Neural cell (in vitro differentiated cells): ENCODE measurements around the gene OR2T35. TPM values are rescaled to one million over a fixed set of nuclear protein-coding genes. Genes with fewer than 3 reads are reported as not detected.

Experiments
- H2AFZ ChIP-seq: fragments of 200-600, 300-800 bp; sonication (generic), shearing (Covaris generic); 2 replicates; pipeline ENCODE4 v1.6.0; 2014; ENCODE audit warnings: low read depth, mild to moderate bottlenecking, antibody characterized with exemption, low read length, moderate library complexity
- H3F3A ChIP-seq: fragments of 200-600 bp; shearing (Covaris generic); 2 replicates; pipeline ENCODE4 v1.6.1; 2016; ENCODE audit warnings: mild to moderate bottlenecking, moderate library complexity, mixed read lengths, antibody characterized with exemption, low read length; ENCODE audit not compliant: insufficient read depth, poor library complexity, severe bottlenecking
- H3K27ac ChIP-seq: fragments of 200-600, 300-800 bp; sonication (generic), shearing (Covaris generic); 2 replicates; pipeline ENCODE4 v1.5.1; 2014; ENCODE audit warnings: mild to moderate bottlenecking, low read length, moderate library complexity
- H3K27me3 ChIP-seq: fragments of 300-800, 200-600 bp; sonication (generic), shearing (Covaris generic); 2 replicates; pipeline ENCODE4 v1.6.0; 2014; ENCODE audit warnings: mild to moderate bottlenecking, low read depth, low read length, moderate library complexity; ENCODE audit not compliant: insufficient read depth
- H3K36me3 ChIP-seq: fragments of 300-800, 200-600 bp; sonication (generic), shearing (Covaris generic); 2 replicates; pipeline ENCODE4 v1.5.1; 2014; ENCODE audit warnings: mild to moderate bottlenecking, antibody characterized with exemption, low read length, moderate library complexity; ENCODE audit not compliant: insufficient read depth
- H3K4me2 ChIP-seq: fragments of 300-800, 200-600 bp; sonication (generic), shearing (Covaris generic); 2 replicates; pipeline ENCODE4 v1.6.0; 2014; ENCODE audit warnings: mild to moderate bottlenecking, low read length
- H3K4me3 ChIP-seq: fragments of 300-800, 200-600 bp; sonication (generic), shearing (Covaris generic); 2 replicates; pipeline ENCODE4 v1.5.1; 2014; ENCODE audit warnings: mild to moderate bottlenecking, low read length, moderate library complexity
- H3K79me2 ChIP-seq: fragments of 200-600 bp; shearing (Covaris generic); replicated peaks from 2 replicates; pipeline ENCODE4 v1.6.0; 2014; ENCODE audit warnings: mild to moderate bottlenecking, low read length, moderate library complexity; ENCODE audit not compliant: insufficient read depth
- H3K9ac ChIP-seq: fragments of 300-800, 200-600 bp; sonication (generic), shearing (Covaris generic); 2 replicates; pipeline ENCODE4 v1.6.1; 2016; ENCODE audit warnings: mild to moderate bottlenecking, low read length, mixed read lengths
- H3K9me2 ChIP-seq: fragments of 200-600 bp; shearing (Covaris generic); 2 replicates; pipeline ENCODE4 v1.6.1; 2016; ENCODE audit warnings: mild to moderate bottlenecking, low read length, mixed read lengths; ENCODE audit not compliant: insufficient read depth
- H3K9me3 ChIP-seq: fragments of 200-600, 300-800 bp; sonication (generic), shearing (Covaris generic); 2 replicates; pipeline ENCODE4 v1.6.1; 2016; ENCODE audit warnings: mild to moderate bottlenecking, mixed run types, low read length, moderate library complexity, mixed read lengths
- H4K20me1 ChIP-seq: fragments of 200-600 bp; shearing (Covaris generic); 2 replicates; pipeline ENCODE4 v1.6.1; 2016; ENCODE audit warnings: mild to moderate bottlenecking, mixed run types; ENCODE audit not compliant: insufficient read depth
- EP300 ChIP-seq: fragments of 450-650 bp; conservative IDR thresholded peaks from 2 replicates; pipeline ENCODE4 v1.6.1; 2014; ENCODE audit warnings: antibody characterized with exemption, mild to moderate bottlenecking, moderate library complexity; ENCODE audit not compliant: poor library complexity, severe bottlenecking
- EZH2 ChIP-seq: fragments of 200-600, 300-800 bp; shearing (Covaris generic), sonication (generic); IDR thresholded peaks from 2 replicates; pipeline ENCODE4 v1.6.1; 2014; ENCODE audit warnings: antibody characterized with exemption, low read length, borderline replicate concordance, mild to moderate bottlenecking; ENCODE audit not compliant: insufficient read depth, poor library complexity, severe bottlenecking
- MXI1 ChIP-seq: fragments of 450-650 bp; conservative IDR thresholded peaks from 2 replicates; pipeline ENCODE4 v1.6.1; 2014; ENCODE audit warnings: antibody characterized with exemption, mild to moderate bottlenecking; ENCODE audit not compliant: poor library complexity, severe bottlenecking
- POLR2AphosphoS5 ChIP-seq: IDR thresholded peaks from 2 replicates; pipeline ENCODE4 v1.6.1; 2012
- RAD21 ChIP-seq: fragments of 450-650 bp; conservative IDR thresholded peaks from 2 replicates; pipeline ENCODE4 v1.6.1; 2014; ENCODE audit warnings: antibody characterized with exemption, mild to moderate bottlenecking, moderate library complexity
- SMC3 ChIP-seq: fragments of 450-650 bp; conservative IDR thresholded peaks from 2 replicates; pipeline ENCODE4 v1.6.1; 2014; ENCODE audit warnings: antibody characterized with exemption, mild to moderate bottlenecking, moderate library complexity; ENCODE audit not compliant: poor library complexity
- TAF1 ChIP-seq: IDR thresholded peaks from 2 replicates; pipeline ENCODE4 v1.6.1; 2012; ENCODE audit warnings: low read depth
- polyA plus RNA-seq: library from polyadenylated mRNA; depleted of rRNA; stranded (reverse); fragments of >200 nt; gene quantifications from 2 replicates; pipeline ENCODE4 v1.2.3, GENCODE V29; 2014
- TF ChIP-seq, protein P1 (sequence below): fragments of 450-650 bp; IDR thresholded peaks from 2 replicates; pipeline ENCODE4 v1.5.1; 2014; ENCODE audit warnings: antibody characterized with exemption, mild to moderate bottlenecking, moderate library complexity; ENCODE audit not compliant: poor library complexity, severe bottlenecking
- TF ChIP-seq, protein P2 (sequence below): IDR thresholded peaks from 2 replicates; pipeline ENCODE4 v1.6.1; 2012; ENCODE audit warnings: borderline replicate concordance

The OR2T35 gene
- polyA plus RNA-seq, 1 donor from 2014 or later: not detected

DNA sequence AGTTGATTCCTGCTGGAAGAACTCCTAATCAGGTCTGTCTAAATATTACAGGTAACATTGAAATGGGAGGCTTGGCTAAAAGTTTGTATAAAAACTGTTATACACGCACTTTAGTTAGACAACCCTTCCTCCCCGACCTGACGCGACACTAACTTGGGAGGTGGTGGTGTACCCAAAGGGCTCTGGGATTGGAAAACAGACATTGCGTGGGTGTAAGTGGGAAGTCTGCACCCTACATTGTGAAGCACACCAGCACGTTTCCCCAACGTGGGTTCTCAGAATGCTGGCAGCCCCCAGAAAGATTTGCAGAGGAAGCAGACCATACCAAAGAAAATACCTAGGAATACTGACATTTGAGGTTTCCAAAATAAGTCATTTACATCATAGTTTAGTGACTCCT is 27.0 kb downstream of the OR2T35 start:
- Histone ChIP-seq H3K9ac (no peak overlapping the region), H3F3A (no peaks in the 10 kb centered on the region), H3K4me3 (no peak overlapping the region), H3K4me2 (no peak overlapping the region), H2AFZ (no peak overlapping the region), H3K36me3 (no peaks in the 10 kb centered on the region), H3K27ac (no peak overlapping the region), H3K9me2 (no peaks in the 10 kb centered on the region), H3K79me2 (no peaks in the 10 kb centered on the region), H4K20me1 (no peaks in the 10 kb centered on the region), H3K27me3 (no peaks in the 10 kb centered on the region), H3K9me3 (no peaks in the 10 kb centered on the region)
- TF ChIP-seq EP300 (no peak), RAD21 (no peak), EZH2 (no peak), TAF1 (no peak), MXI1 (no peak), POLR2AphosphoS5 (no peak), SMC3 (no peak)
- TF ChIP-seq, protein P1, sequence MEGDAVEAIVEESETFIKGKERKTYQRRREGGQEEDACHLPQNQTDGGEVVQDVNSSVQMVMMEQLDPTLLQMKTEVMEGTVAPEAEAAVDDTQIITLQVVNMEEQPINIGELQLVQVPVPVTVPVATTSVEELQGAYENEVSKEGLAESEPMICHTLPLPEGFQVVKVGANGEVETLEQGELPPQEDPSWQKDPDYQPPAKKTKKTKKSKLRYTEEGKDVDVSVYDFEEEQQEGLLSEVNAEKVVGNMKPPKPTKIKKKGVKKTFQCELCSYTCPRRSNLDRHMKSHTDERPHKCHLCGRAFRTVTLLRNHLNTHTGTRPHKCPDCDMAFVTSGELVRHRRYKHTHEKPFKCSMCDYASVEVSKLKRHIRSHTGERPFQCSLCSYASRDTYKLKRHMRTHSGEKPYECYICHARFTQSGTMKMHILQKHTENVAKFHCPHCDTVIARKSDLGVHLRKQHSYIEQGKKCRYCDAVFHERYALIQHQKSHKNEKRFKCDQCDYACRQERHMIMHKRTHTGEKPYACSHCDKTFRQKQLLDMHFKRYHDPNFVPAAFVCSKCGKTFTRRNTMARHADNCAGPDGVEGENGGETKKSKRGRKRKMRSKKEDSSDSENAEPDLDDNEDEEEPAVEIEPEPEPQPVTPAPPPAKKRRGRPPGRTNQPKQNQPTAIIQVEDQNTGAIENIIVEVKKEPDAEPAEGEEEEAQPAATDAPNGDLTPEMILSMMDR: no peak
- TF ChIP-seq, protein P2, sequence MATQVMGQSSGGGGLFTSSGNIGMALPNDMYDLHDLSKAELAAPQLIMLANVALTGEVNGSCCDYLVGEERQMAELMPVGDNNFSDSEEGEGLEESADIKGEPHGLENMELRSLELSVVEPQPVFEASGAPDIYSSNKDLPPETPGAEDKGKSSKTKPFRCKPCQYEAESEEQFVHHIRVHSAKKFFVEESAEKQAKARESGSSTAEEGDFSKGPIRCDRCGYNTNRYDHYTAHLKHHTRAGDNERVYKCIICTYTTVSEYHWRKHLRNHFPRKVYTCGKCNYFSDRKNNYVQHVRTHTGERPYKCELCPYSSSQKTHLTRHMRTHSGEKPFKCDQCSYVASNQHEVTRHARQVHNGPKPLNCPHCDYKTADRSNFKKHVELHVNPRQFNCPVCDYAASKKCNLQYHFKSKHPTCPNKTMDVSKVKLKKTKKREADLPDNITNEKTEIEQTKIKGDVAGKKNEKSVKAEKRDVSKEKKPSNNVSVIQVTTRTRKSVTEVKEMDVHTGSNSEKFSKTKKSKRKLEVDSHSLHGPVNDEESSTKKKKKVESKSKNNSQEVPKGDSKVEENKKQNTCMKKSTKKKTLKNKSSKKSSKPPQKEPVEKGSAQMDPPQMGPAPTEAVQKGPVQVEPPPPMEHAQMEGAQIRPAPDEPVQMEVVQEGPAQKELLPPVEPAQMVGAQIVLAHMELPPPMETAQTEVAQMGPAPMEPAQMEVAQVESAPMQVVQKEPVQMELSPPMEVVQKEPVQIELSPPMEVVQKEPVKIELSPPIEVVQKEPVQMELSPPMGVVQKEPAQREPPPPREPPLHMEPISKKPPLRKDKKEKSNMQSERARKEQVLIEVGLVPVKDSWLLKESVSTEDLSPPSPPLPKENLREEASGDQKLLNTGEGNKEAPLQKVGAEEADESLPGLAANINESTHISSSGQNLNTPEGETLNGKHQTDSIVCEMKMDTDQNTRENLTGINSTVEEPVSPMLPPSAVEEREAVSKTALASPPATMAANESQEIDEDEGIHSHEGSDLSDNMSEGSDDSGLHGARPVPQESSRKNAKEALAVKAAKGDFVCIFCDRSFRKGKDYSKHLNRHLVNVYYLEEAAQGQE: no peak

DNA sequence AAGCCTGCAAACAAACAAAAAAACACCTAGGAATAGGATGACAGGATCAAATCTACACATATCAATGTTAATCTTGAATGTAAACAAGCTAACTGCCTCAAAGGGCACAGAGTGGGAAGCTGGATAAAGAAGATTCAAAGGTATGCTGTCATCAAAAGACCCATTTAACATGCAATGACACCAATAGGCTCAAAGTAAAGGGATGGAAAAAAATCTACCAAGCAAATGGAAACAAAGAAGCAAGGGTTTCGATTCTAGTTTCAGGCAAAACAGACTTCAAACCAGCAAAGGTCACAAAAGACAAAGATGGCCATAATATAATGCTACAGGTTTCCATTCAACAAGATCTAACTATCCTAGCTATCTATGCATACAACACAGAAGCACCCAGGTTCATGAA is 31.3 kb downstream of the OR2T35 start:
- Histone ChIP-seq H3K9me2 (no peaks in the 10 kb centered on the region), H3K27me3 (no peaks in the 10 kb centered on the region), H3K4me2 (no peak overlapping the region), H3F3A (no peaks in the 10 kb centered on the region), H4K20me1 (no peaks in the 10 kb centered on the region), H3K36me3 (no peaks in the 10 kb centered on the region), H2AFZ (no peak overlapping the region), H3K4me3 (no peak overlapping the region), H3K9me3 (peaks cover 7% of the 10 kb centered on the region), H3K79me2 (no peaks in the 10 kb centered on the region), H3K9ac (no peak overlapping the region), H3K27ac (no peak overlapping the region)
- no peak for TF ChIP-seq MXI1
- TF ChIP-seq EP300: no peak
- TF ChIP-seq, protein P2: no peak
- TF ChIP-seq SMC3: no peak
- no peak for TF ChIP-seq EZH2
- TF ChIP-seq, protein P1: no peak
- TF ChIP-seq RAD21: no peak
- no peak for TF ChIP-seq POLR2AphosphoS5
- no peak for TF ChIP-seq TAF1
